HG03196 (cell line): Measurements from ENCODE around the gene EPHX1.

Experiments used
- ATAC-seq: cut with Tn5 transposase; IDR thresholded peaks from one replicate; pipeline ENCODE4 v1.9.1; 2021; ENCODE audit not compliant: unreplicated experiment

EPHX1 gene

GRCh38 chr1:225860107-225860506 is 50.2 kb downstream of the EPHX1 start:
- no peak for ATAC-seq

GRCh38 chr1:225860876-225861441 is 51.0 kb downstream of the EPHX1 start:
- ATAC-seq, result no peak

GRCh38 chr1:225861834-225862580 is 52.1 kb downstream of the EPHX1 start:
- no peak for ATAC-seq

GRCh38 chr1:225862581-225862950 is 52.6 kb downstream of the EPHX1 start:
- no peak for ATAC-seq

GRCh38 chr1:225863167-225863566 is 53.2 kb downstream of the EPHX1 start:
- no peak for ATAC-seq

- ATAC-seq, result no peak
Measured at GRCh38 chr1:225865514-225865913, 55.6 kb downstream of the EPHX1 start.

GRCh38 chr1:225866061-225866837 is 56.3 kb downstream of the EPHX1 start:
- no peak for ATAC-seq

GRCh38 chr1:225866981-225867380 is 57.1 kb downstream of the EPHX1 start:
- ATAC-seq, result no peak

- ATAC-seq, result no peak
Measured at GRCh38 chr1:225868631-225869330, 58.9 kb downstream of the EPHX1 start.

GRCh38 chr1:225870911-225871310 is 61.0 kb downstream of the EPHX1 start:
- ATAC-seq, result no peak

- no peak for ATAC-seq
Measured at GRCh38 chr1:225871359-225872074, 61.6 kb downstream of the EPHX1 start.

GRCh38 chr1:225872075-225872430 is 62.1 kb downstream of the EPHX1 start:
- no peak for ATAC-seq

- ATAC-seq, result no peak
Measured at GRCh38 chr1:225873281-225873850, 63.4 kb downstream of the EPHX1 start.

- ATAC-seq, result no peak
Measured at GRCh38 chr1:225874431-225874830, 64.5 kb downstream of the EPHX1 start.

- no peak for ATAC-seq
Measured at GRCh38 chr1:225875044-225875815, 65.3 kb downstream of the EPHX1 start.

GRCh38 chr1:225876900-225877510 is 67.1 kb downstream of the EPHX1 start:
- no peak for ATAC-seq

GRCh38 chr1:225877580-225877979 is 67.7 kb downstream of the EPHX1 start:
- no peak for ATAC-seq

GRCh38 chr1:225878282-225878681 is 68.4 kb downstream of the EPHX1 start:
- no peak for ATAC-seq

- ATAC-seq, result no peak
Measured at GRCh38 chr1:225879521-225880221, 69.7 kb downstream of the EPHX1 start.
